Stimulated activated naive B cell treated with anti-CD40 and anti-IgM and Interleukin-4, amounts not matched to agents 10 μg/mL and 1 μg/mL and 100 μg/mL, for 72 hours (primary cell): ENCODE measurements around the gene STK40.

Experiments
- ATAC-seq, 2 donors: fragments of 150-1000 bp; cut with Tn5 transposase; replicated peaks; 2 replicates each; pipeline ENCODE4 v1.10.0; 2021; ENCODE audit warnings: moderate library complexity in 1 of 2
- DNase-seq: peaks from one replicate; pipeline ENCODE4 v3.0.0; 2021
- H3K27ac Mint-ChIP-seq: one replicate; pipeline ENCODE4 v1.8.0; 2022; ENCODE audit warnings: mild to moderate bottlenecking, mixed read lengths
- H3K27me3 Mint-ChIP-seq, 2 donors: one replicate each; pipeline ENCODE4 v1.8.0; 2022; ENCODE audit warnings: mixed read lengths in 2 of 2
- H3K36me3 Mint-ChIP-seq, 2 donors: one replicate each; pipeline ENCODE4 v1.8.0; 2022; ENCODE audit warnings: mixed read lengths in 2 of 2, mild to moderate bottlenecking in 1 of 2
- H3K4me1 Mint-ChIP-seq, 2 donors: one replicate each; pipeline ENCODE4 v1.8.0; 2022; ENCODE audit warnings: mixed read lengths in 2 of 2, mild to moderate bottlenecking in 1 of 2
- H3K4me3 Mint-ChIP-seq, 2 donors: one replicate each; pipeline ENCODE4 v1.8.0; 2022; ENCODE audit warnings: mild to moderate bottlenecking in 2 of 2, mixed read lengths in 2 of 2, moderate library complexity in 1 of 2
- H3K9me3 Mint-ChIP-seq, 2 donors: one replicate each; pipeline ENCODE4 v1.8.0; 2022; ENCODE audit warnings: mixed read lengths in 2 of 2, mild to moderate bottlenecking in 1 of 2

STK40 gene

GRCh38 chr1:36309397-36309796 is 76.3 kb downstream of the STK40 start:
- Mint-ChIP-seq H3K27ac (no peak overlapping the region), H3K9me3 (no peaks in the 10 kb centered on the region), H3K4me1 (peaks cover 20 to 32% of the 10 kb centered on the region in 2 donors), H3K36me3 (peaks cover 10 to 28% of the 10 kb centered on the region in 2 donors), H3K4me3 (no peak overlapping the region), H3K27me3 (peaks cover 0 to 3% of the 10 kb centered on the region in 2 donors)
- ATAC-seq (no peak), DNase-seq (no peak)

GRCh38 chr1:36307601-36308330 is 78.0 kb downstream of the STK40 start:
- Mint-ChIP-seq H3K4me3 (peak overlapping the region; percentile 89 to 98), H3K9me3 (no peaks in the 10 kb centered on the region), H3K4me1 (peaks cover 25 to 43% of the 10 kb centered on the region in 2 donors), H3K27me3 (peaks cover 0 to 3% of the 10 kb centered on the region in 2 donors), H3K27ac (no peak overlapping the region), H3K36me3 (peaks cover 18 to 38% of the 10 kb centered on the region in 2 donors)
- DNase-seq (no peak), ATAC-seq (no peak)

- ATAC-seq (peak; percentile 97 to 98), DNase-seq (peak; percentile 87)
- Mint-ChIP-seq H3K4me1 (peaks cover 25 to 51% of the 10 kb centered on the region in 2 donors), H3K9me3 (no peaks in the 10 kb centered on the region), H3K4me3 (peak overlapping the region; percentile 89 to 98), H3K27me3 (peaks cover 0 to 3% of the 10 kb centered on the region in 2 donors), H3K27ac (peak overlapping the region; percentile 96), H3K36me3 (peaks cover 24 to 45% of the 10 kb centered on the region in 2 donors)
Observed at GRCh38 chr1:36306902-36307456, 78.7 kb downstream of the STK40 start.

- no peaks in the 10 kb centered on the region for H3K9me3 Mint-ChIP-seq
- ATAC-seq (peak; percentile 40 to 45), DNase-seq (no peak)
- peaks cover 0 to 3% of the 10 kb centered on the region in 2 donors for H3K27me3 Mint-ChIP-seq
- H3K4me1 Mint-ChIP-seq, result peaks cover 25 to 53% of the 10 kb centered on the region in 2 donors
- peak within 1 kb of the TSS; percentile 89 to 98 for H3K4me3 Mint-ChIP-seq
- H3K27ac Mint-ChIP-seq, result peak within 1 kb of the TSS; percentile 96
- peaks cover 25 to 45% of the 10 kb centered on the region in 2 donors for H3K36me3 Mint-ChIP-seq
Observed at GRCh38 chr1:36306210-36306901, 79.4 kb downstream of the STK40 start, which contains the start of gene SH3D21. SH3D21 (plus strand) TSS chr1:36306368; CDS start chr1:36306421, 53 bp downstream.

DNA sequence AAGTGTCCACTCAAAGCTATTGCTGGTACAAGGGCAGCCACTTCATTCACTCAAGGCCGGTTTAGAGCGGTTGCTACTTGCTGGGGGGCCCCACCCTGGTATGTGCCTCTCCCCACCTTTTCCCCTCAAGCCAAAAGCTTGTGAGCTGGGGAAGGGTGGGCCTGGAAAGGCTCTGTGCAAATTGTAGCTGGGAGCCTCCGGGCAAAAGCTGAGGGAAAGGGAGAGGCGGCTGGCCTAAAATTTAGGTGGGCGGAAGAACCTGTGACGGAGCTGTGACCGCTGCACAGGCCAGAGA is 79.9 kb downstream of the STK40 start:
- DNase-seq, result no peak
- no peaks in the 10 kb centered on the region for H3K9me3 Mint-ChIP-seq
- H3K4me3 Mint-ChIP-seq, result peak overlapping the region; percentile 56 to 89
- H3K27ac Mint-ChIP-seq, result peak overlapping the region; percentile 65
- H3K27me3 Mint-ChIP-seq, result peaks cover 0 to 3% of the 10 kb centered on the region in 2 donors
- peaks cover 28 to 50% of the 10 kb centered on the region in 2 donors for H3K36me3 Mint-ChIP-seq
- ATAC-seq, result no peak
- peaks cover 26 to 58% of the 10 kb centered on the region in 2 donors for H3K4me1 Mint-ChIP-seq

- DNase-seq, result no peak
- Mint-ChIP-seq H3K4me3 (peak overlapping the region; percentile 56 to 89), H3K27ac (peak overlapping the region; percentile 65), H3K36me3 (peaks cover 33 to 53% of the 10 kb centered on the region in 2 donors), H3K4me1 (peaks cover 30 to 65% of the 10 kb centered on the region in 2 donors), H3K27me3 (peaks cover 0 to 3% of the 10 kb centered on the region in 2 donors), H3K9me3 (no peaks in the 10 kb centered on the region)
- ATAC-seq, result no peak
Observed at GRCh38 chr1:36304970-36305914, 80.5 kb downstream of the STK40 start.

- no peak for ATAC-seq
- H3K27me3 Mint-ChIP-seq, result peaks cover 0 to 3% of the 10 kb centered on the region in 2 donors
- H3K27ac Mint-ChIP-seq, result peak overlapping the region; percentile 81
- no peak for DNase-seq
- H3K9me3 Mint-ChIP-seq, result no peaks in the 10 kb centered on the region
- peaks cover 34 to 72% of the 10 kb centered on the region in 2 donors for H3K4me1 Mint-ChIP-seq
- H3K36me3 Mint-ChIP-seq, result peaks cover 32 to 57% of the 10 kb centered on the region in 2 donors
- peak overlapping the region in 1 of 2 donors; percentile 50 for H3K4me3 Mint-ChIP-seq
Observed at GRCh38 chr1:36304521-36304920, 81.2 kb downstream of the STK40 start.

DNA sequence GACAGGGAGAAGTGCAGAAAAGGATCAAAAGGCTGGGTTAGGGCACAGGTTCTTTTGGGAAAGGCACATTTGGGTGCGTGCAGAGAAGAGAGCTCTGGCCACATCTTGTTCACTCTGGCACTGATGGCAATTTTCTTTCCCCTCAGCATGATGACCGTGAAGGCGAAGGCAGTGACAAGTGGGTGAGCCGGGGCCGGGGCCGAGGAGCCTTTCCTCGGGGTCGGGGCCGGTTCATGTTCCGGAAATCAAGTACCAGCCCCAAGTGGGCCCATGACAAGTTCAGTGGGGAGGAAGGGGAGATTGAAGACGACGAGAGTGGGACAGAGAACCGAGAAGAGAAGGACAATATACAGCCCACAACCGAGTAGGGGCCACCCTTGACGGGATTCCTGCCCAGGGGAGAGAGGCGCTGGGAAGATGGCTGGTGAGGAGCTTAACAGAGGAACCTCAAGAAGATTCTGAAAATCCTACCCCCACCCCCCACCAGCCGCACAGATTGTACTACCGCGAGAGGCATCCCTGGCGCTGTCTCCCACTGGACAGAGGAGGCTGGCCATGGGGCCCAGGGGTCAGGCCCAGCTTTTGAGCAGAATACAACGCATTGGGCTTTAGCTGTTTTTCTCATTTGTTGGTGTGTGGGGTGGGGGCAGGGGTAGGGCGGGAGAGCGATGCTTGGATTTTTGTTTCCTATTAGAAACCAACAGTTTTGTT is 81.9 kb downstream of the STK40 start:
- Mint-ChIP-seq H3K27me3 (peaks cover 0 to 3% of the 10 kb centered on the region in 2 donors), H3K4me1 (peaks cover 34 to 78% of the 10 kb centered on the region in 2 donors), H3K9me3 (no peaks in the 10 kb centered on the region), H3K36me3 (peaks cover 35 to 58% of the 10 kb centered on the region in 2 donors), H3K27ac (peak overlapping the region; percentile 90), H3K4me3 (peak overlapping the region; percentile 63 to 67)
- no peak for DNase-seq
- ATAC-seq, result no peak

GRCh38 chr1:36303244-36303643 is 82.5 kb downstream of the STK40 start:
- no peak for DNase-seq
- Mint-ChIP-seq H3K4me3 (no peak overlapping the region), H3K4me1 (peaks cover 34 to 80% of the 10 kb centered on the region in 2 donors), H3K27me3 (peaks cover 0 to 3% of the 10 kb centered on the region in 2 donors), H3K27ac (peak overlapping the region; percentile 90), H3K36me3 (peaks cover 36 to 61% of the 10 kb centered on the region in 2 donors), H3K9me3 (no peaks in the 10 kb centered on the region)
- no peak for ATAC-seq

DNA sequence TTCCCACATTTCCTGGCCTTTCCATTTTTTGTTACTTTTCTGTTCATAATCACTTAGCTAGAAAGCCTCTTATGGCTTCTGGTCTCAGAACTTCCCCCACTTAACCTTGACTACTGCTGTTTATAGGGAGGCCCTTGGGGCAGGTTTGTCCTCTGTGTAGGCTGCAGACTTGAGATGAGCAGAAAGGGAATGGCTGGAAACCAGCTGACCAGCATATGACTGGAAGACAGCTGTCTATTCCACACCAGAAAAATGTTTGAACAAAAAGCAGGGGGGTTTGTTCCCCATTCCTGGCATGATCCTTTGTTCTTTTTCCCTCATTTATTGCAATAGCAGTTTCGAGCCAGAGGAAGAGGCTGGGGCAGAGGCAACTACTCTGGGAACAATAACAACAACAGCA is 84.5 kb downstream of the STK40 start:
- Mint-ChIP-seq H3K4me3 (no peak overlapping the region), H3K4me1 (peaks cover 27 to 66% of the 10 kb centered on the region in 2 donors), H3K36me3 (peaks cover 39 to 65% of the 10 kb centered on the region in 2 donors), H3K9me3 (no peaks in the 10 kb centered on the region), H3K27ac (no peak overlapping the region), H3K27me3 (no peaks in the 10 kb centered on the region)
- no peak for DNase-seq
- ATAC-seq, result no peak

DNA sequence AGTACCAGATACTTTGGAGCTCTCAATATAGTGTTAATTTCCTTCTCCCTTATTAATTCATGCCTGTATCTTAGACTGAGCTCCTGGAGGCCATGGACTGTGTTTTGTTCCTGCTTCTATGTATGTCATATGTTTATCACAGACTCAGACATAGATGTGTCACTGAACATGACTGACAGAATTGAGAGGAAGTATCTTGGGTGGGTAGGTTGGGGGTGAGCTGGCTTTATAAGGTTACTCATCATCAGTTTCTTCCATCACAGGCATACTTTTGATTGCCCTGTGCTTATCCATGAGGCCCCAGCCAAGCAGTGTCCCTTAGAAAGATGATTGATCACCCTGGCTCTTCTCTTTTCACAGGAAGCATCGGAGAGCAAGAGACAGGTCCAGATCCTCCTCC is 85.2 kb downstream of the STK40 start:
- H3K36me3 Mint-ChIP-seq, result peaks cover 41 to 64% of the 10 kb centered on the region in 2 donors
- ATAC-seq, result peak; percentile 28 to 38
- no peaks in the 10 kb centered on the region for H3K9me3 Mint-ChIP-seq
- H3K4me1 Mint-ChIP-seq, result peaks cover 21 to 59% of the 10 kb centered on the region in 2 donors
- DNase-seq, result no peak
- H3K27ac Mint-ChIP-seq, result peak overlapping the region; percentile 54
- no peaks in the 10 kb centered on the region for H3K27me3 Mint-ChIP-seq
- no peak overlapping the region for H3K4me3 Mint-ChIP-seq

DNA sequence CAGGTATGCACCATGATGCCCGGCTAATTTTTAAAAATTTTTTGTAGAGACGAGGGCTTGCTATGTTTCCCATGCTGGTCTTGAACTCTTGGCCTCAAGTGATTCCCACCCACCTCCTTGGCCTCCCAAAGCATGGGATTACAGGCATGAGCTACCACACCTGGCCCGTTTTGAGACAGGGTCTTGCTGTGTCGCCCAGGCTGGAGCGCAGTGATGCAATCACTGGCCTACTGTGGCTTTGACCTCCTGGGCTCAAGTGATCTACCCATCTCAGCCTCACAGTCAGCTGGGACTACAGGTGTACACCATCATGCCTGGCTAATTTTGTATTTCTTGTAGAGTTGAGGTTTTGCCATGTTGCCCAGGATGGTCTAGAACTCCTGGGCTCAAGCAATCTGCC is 87.1 kb downstream of the STK40 start:
- DNase-seq (no peak), ATAC-seq (no peak)
- Mint-ChIP-seq H3K27me3 (no peaks in the 10 kb centered on the region), H3K36me3 (peaks cover 45 to 58% of the 10 kb centered on the region in 2 donors), H3K4me1 (peaks cover 12 to 40% of the 10 kb centered on the region in 2 donors), H3K9me3 (no peaks in the 10 kb centered on the region), H3K4me3 (no peak overlapping the region), H3K27ac (no peak overlapping the region)

GRCh38 chr1:36297062-36297461 is 88.7 kb downstream of the STK40 start:
- no peak overlapping the region for H3K27ac Mint-ChIP-seq
- peaks cover 10 to 30% of the 10 kb centered on the region in 2 donors for H3K4me1 Mint-ChIP-seq
- DNase-seq (no peak), ATAC-seq (no peak)
- no peaks in the 10 kb centered on the region for H3K27me3 Mint-ChIP-seq
- H3K9me3 Mint-ChIP-seq, result no peaks in the 10 kb centered on the region
- H3K36me3 Mint-ChIP-seq, result peaks cover 38 to 50% of the 10 kb centered on the region in 2 donors
- H3K4me3 Mint-ChIP-seq, result no peak overlapping the region
